Activated T-cell treated with anti-CD3 and anti-CD28 coated beads for 1 hour (primary cell): ENCODE data around the gene LRRC45.
"Not testable (repeated sequence)": the region's sequence is repeated elsewhere in the genome, so short reads cannot be mapped to it uniquely, and the experiment has no call there.

ENCODE experiments used
- DNase-seq: peaks from one replicate; pipeline ENCODE4 v3.0.0-alpha.2; 2020; ENCODE audit warnings: low read depth

The LRRC45 gene

DNA sequence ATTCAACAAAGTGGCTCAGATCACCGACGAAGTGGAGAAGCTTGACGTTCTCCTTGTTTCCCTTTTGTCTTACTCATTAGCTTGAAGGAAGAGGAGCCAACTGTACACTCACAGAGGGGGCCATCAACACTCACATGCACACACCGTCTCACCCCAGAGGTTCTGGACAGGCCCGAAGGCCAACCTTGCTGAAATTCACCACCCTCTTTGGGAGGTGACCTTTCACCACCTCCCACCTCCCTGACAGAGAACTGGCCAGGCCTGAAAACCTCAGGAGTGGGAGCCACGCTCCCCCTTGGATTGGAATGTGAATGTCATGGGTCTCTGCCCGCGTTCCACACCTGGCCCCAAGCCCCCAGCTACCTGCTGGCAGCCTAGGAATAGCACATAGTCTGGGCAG lies 12.4 kb downstream of the LRRC45 start:
- no peak for DNase-seq

DNA sequence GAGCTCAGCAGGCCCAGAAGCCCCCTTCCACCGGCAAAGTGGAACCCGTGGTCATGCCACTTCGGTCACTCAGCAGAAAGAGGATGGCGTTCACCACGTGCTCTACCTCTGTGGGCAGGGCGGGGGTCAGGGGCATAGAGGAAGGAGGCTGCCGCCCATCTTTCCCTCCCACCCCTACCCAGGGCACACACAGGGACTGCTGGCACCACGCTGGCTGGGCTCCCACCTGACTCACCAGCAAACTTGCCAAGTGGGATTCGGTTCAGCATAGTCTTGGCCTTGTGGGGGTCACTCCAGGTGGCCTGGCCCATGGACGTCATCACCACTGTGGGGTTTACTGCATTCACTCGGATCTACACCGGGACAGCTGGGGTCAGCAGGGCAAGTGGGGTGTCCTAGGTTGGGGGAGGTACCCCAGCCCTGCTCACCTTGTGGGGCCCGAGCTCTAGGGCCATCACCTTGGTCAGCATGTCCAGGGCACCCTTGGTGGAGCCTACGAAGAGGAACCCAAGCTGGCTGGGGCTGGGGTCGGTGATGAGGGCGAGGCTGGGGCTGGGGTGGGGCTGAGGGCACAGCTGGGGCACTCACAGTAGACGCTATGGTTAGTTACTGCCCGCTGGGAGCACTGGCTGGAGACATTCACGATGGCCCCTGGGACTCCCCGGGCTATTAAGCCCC lies 13.0 kb downstream of the LRRC45 start:
- DNase-seq = no peak

DNA sequence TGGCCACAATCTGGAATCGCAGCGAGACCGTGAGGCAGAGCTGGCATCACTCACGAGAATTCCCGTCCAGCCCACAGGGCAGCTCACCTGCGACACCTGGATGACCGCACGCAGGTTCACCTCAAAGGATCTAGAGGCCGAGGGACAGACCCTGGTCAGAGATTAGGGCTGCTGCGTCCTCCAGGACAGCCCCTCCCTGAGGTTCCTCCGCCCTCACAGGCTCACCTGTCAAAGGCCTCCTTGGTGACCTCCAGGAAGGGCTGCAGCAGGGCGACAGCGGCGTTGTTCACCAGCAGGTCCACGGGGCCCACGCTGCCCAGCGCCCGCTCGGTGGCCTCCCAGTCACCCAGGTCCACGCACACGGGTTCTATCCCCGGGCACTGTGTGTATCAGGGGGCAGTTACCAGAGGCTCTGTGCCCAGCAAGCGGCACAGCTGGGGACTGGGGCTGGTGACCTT lies 13.6 kb downstream of the LRRC45 start:
- DNase-seq = no peak

DNA sequence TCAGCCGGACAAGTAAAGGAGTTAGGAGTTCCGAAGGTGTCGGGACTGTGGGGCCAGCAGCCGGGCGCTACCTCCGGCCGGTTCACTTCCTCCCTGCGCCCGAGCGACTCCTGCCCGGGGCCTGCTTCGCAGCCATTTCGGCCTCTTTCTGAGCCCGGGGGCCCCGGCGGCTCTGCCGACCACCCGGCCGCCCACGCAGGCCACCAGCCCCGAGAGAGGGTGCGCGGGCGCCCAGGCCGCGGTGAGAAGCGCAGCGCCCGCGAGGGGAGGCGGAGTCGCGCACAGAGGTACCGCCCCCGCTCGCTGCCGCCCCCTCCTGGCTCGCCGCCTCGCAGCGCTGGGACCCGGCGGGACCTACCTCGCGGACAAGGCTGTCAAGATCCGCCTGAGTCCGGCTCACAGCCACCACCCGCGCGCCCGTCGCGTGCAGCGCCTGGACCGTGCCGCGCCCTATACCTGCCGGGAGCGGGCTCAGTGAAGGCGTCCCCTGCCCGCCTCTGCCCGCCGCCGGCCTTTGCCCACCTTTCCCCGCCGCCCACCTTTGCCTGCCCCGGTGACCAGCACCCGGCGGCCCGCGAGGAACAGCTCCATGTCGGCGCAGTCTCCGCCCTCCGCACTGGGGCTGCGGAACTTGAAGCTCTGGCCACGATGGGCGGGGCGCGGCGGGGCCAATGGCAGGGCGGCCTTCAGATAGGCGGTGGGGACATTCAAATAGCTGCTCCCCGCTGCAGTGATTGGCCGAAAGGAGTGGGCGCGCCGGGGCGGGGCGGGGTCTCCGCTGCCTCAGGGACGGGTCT lies 14.2 kb downstream of the LRRC45 start, which contains the start of gene DCXR:
Gene DCXR, minus strand, starts transcription at position 606 of the 797 bp plus-strand sequence. Its CDS starts 15 bp downstream, at position 591.
- peak; percentile 92 for DNase-seq

DNA sequence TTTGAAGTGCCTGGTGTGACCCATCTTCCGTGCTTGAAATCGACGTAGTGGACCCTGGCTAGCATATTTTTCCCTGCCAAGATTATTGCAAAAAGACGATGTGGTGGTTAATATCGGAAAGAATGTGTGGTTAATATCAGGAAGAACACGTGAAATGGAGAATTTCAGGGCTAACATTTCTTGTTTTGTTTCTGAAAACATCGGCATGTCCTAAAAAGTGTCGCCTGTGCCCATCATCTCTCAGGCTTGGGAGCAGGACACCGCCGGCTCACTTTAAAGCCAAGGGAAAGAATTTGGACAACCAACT lies 14.7 kb downstream of the LRRC45 start:
- DNase-seq = no peak

DNA sequence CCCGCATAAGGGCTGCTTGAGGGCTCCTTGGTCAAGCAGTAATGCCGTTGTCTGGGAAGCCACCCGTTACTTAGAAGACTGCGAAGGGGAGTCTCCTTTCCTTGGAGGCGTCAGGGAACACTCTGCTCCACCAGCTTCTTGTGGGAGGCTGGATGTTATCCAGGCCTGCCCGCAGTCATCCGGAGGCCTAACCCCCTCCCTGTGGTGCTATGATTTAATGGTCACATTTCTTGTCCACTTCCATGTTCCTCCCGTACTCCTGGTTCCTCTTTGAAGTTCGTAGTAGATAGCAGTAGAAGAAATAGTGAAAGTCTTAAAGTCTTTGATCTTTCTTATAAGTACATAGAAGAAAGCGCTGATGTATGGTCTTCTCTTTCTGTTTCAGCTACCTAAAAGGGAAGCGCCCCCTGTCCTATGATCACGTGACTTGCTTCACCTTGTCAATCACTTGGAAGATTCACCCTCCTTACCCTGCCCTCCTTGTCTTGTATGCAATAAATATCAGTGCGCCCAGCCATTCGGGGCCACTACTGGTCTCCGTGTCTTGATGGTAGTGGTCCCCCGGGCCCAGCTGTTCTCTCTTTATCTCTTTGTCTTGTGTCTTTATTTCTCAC lies 15.8 kb downstream of the LRRC45 start:
- not testable (repeated sequence) for DNase-seq

DNA sequence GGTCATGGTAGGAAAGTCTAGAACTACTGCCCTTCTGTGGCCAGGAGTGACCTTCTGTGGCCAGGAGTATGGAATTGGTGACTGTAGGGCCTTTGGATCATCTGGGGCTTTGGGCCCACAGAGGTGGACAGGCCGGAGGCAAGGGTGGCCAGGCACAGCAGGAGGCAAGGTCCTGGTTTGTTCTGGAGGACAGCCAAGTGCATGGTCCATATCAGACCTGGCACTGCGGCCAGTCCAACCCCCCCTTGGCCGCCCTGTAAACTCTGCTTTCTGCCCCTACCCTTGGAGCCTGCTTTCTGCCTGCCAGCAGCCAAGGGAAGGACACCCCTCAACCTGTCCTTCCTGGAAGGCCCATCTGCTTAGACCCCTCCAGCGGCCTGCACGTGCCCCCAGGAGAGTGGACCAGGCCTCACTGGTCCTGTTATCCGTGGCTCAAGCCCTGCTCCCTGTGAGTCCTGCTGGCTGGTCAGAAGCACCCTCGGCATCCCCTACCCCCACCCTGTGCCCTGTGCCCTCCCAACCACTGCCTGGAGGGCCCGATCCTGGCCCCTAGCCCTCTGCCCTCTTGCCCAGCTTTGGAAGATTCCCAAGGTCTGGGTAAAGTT lies 16.7 kb downstream of the LRRC45 start:
- no peak for DNase-seq

DNA sequence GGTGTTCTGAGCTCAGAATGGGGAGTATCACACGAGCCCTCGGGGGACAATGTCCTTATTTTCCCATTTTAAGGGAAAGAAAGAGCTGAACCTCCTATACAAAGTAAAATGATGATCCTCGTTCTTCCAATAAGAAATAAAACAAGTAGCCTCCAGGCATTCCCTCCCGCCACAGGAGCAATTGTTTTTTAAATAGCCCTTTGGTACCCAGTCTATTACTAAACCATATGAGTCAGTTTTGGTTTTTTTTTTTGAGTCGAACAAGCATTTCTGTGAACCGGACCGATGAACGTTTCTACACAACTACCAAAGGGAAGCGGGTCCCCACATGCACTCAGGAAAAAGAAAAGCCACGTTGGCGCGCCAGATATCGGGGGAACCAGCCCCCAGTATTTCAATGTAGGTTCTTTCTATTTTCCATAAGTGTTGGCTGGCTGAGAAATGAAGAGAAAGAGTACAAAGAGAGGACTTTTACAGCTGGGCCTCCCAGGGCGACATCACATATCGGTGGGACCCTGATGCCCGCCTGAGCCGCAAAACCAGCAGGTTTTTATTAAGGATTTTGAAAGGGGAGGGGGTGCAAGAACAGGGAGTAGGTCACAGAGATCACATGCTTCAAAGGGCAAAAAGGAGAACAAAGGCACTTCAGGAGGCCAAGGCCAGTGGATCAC lies 18.2 kb downstream of the LRRC45 start:
- no peak for DNase-seq

DNA sequence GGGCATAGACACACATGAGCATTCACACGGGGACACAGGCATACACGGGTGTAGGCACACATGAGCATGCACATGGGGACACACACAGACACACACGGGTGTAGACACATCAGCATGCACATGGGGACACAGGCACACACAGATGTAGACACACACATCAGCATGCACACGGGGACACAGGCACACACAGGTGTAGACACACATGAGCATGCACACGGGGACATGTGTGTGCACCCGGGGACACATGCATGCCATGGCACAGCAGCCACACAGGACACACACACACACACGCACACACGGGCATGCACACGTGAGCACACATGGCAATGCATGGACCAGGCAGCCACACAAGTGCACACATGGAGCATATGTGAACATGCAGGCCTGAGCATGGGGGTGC lies 19.5 kb downstream of the LRRC45 start:
- DNase-seq = no peak

DNA sequence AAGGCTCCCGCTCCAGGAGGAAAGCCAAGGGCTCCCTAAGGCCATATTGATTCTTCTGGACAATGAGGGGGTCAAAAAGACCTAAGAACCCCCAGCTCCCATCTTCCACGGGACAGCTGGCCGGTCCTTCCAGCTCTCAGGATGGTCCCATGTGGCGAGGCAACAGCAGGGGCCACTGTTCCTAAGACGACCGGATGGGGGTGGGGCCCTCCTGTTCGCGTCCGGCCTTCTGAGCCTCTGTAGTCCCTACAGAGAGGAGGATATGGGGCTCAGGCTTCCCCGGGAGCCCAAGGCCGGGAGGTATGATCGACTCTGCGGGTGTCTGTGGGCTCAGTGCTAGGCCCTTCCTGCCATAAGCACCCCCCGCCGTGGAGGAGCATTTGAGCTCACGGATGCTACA lies 20.4 kb downstream of the LRRC45 start:
- no peak for DNase-seq

DNA sequence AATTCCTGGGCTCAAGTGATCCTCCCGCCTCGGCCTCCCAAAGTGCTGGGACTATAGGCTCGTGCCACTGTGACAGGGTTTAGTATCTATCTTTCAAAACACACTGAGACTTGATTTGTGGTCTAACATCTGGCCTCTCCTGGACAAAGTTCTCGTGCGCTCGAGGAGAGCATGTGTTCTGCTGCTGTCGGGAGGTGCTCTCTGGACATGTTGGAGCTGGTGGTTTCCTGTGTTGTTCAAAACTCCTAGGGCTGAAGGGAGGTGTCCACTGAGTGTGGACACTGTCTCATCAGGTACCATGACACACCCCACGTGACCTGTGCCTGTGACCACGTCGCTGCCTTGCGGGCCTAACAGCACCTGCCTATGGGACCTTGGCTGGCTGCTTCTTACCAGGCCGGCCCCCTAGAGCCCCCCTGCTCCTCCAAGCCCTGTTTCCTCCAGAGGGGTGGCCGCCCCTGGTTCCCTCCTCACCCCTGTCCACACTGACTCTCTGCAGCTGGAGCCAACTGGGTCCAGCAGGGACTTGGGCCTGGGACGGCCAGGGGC lies 22.9 kb downstream of the LRRC45 start:
- no peak for DNase-seq

DNA sequence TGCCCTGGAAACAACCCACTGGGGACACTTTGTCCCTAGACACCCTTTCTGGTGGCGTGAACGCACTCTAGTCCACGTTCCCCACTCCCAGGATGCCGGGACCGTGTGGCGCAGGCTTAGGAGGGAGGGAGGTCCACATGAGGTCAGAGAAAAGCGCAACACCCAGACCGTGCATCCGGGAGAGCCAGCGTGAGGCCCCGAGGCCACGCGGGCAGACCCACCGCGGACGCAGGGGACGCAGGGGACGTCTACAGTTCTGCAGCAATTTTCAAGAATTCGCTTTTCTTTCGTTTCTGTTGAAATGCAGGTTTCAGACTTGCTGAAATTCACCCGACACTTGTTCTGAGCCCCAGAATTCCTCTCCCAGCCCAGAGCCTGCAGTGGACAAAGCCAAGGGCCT lies 23.8 kb downstream of the LRRC45 start:
- no peak for DNase-seq

DNA sequence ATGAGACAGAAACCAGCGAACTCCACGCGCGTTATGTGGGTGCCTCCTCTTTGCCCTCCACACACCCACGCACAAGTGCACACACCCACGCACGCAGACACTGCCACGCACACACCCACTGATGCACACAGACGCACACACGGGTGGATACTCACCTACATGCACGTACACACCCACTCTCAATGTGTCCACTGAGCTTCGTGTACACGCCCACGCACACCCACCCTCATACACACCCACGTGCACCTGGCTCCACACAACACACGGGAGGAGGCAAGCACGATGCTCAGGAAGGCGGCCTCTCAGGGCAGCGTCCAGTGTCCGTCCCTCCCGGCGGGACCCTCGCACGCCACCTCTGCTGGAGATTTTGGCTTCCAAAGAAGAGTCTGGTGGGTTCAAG lies 24.3 kb downstream of the LRRC45 start:
- no peak for DNase-seq

DNA sequence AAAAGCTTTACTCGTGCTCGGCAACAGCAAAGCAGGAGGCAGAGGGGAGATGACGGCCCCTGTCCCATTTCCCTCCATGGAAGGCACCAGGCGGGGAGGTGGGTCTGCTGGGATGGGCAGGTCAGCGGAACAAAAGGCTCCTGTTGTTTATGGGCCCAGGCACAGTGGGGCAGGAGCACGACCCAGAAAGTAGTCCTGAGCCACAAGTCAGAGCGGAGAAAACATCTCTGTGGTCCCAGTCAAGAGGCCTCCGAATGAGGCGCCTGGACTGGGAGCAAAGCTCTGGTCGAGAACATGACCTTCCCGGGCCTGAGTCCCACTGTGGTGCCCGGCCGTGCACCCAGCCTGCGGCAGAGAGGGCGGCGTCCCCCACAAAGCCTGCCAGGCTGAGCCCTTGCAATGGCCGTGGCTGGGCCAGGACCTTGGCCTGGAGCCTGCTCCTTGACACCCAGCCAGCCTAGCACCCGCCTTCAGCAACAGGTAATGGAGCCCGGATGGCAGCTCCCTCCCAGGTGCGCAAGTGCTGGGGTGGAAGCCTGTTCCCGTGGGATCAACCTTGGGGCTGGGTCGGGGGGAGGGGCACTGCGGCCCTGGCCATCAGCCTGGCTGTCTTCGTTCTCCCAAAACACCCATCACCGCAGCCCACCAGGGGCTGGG lies 24.9 kb downstream of the LRRC45 start:
- no peak for DNase-seq

DNA sequence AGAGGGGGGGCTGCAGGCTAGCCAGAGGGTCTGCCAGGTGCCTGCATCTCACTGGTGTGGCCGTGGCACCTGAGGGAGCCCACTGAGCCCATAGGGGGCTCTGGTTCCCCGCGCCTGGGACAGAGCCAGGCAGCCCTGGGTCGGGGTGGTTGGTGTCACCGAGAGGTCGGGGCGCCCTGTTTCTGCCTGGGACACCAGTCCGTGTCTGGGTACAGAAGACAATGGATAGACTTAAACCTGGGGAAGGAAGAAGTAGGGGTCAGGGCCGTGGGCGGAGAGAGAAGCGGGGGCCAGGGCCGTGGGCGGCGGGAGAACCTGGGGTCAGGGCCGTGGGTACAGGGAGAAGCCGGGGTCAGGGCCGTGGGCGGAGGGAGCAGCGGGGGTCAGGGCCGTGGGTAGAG lies 25.5 kb downstream of the LRRC45 start:
- DNase-seq = no peak

DNA sequence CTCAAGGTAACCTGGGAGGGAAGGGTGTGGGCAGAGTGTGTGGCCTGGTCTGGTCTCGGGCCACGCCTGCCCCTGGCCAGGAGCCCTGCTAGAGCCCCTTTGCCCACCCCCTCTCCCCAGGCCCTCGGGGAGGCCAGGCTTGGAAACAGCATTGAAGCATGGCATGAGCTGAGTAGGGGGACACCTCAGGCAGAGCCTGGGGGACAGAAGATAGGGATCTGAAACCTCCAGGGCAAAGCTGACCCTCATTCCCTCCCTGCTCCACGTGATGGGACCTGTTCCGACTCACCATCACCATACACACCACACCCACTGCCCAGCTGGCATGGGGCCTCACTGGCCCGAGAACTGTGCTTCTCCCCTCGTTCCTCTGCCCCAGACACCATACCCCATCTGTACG lies 26.0 kb downstream of the LRRC45 start:
- no peak for DNase-seq

DNA sequence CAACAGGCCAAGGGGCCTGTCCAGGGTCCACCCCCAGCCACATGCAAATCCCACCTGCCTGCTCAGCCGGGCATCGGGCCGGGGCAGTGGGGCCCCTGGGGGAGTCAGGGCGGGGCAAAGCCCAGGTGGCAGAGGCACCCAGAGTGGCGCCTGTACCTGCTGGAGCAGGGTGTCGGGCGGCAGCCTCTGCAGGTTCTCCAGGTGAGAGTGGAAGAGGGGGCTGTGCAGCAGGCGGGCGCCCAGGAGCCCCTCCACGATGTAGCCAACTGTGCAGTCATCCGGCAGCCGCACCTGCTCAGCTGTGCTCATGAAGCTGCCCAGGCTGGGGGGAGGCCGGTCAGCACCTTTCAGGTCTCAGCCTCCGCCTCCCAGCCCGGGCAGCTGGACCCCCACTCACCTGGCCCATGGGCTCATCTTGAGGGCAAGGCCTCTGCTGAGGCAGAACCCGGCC lies 26.4 kb downstream of the LRRC45 start:
- no peak for DNase-seq

DNA sequence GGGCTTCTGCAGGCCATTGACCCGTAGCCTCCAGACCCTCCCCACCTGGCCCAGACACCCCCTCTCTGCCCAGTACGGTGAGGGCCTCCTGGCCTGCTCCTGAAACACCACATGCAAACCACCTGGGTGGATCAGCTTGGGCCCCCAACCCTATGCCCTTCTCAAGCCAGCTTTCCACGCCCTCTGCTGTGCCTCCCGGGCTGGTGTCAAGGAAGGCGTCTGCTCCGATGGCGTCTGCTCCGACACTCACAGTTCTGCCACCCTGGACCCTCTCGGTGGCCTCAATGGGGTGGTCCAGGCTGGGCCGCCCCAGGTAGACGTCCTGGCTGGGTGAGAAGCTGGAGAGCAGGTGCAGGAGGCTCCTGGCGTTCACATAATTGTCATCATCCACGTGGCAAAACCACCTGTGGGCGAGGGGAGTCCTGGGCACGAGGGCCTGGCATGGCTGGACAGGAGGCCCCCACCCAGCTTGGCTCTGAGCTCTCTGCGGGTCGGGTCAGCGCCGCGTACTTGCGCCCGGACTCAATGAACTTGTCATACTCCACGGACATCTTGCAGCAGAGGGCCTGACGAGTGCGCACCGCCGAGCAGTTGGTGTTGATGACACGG lies 27.2 kb downstream of the LRRC45 start:
- DNase-seq = no peak

DNA sequence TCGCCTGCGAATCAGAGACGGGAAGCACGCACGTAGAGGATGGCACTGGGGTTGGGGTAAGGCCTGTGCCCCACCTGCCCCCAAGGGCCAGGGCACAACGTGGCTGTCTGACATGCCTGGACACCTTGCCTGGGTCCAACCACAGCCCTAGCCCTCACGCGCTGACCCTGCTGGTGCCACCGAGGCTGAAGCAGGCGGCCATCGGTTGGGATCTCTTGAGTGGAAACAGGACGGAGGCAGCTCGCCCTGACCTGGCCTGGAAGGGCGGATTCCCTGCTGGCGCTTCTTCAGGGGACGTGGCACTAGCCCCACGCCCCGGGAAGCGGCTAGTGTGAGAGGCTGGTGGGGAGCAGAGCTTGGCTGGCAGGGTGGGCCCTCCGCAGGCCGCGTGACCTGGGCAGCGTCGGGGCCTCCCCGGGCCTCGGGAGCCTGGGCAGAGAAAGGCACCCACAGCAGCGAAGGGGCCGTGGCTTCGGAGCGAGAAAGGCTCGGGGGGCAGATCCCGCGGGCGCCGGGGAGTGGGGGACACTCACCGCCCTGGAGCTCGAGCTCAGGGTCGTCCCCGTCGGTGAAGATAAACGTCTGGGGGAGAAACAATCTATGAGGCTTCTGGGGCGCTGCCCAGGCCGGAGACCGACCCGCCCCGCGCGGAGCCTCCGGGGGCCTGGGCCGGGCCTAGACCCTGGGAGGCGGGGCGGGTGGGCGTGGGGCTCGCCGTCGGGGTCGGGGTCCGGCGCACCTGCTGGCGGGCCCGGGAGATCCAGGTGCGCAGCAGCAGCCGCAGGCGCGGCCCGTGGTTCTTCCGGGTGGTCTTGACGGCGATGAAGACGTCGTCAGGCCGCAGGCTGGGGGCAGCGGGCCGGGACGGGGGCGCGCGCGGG lies 27.9 kb downstream of the LRRC45 start:
- DNase-seq = no peak
